CD1c-positive myeloid dendritic cell (primary cell): ENCODE measurements around the gene EPG5.
"Not testable (repeated sequence)": the region's sequence is repeated elsewhere in the genome, so short reads cannot be mapped to it uniquely, and the experiment has no call there.

Experiments used
- DNase-seq: peaks from one replicate; pipeline ENCODE4 v3.0.0-alpha.2; 2016; ENCODE audit errors: extremely low spot score

EPG5 gene

DNA sequence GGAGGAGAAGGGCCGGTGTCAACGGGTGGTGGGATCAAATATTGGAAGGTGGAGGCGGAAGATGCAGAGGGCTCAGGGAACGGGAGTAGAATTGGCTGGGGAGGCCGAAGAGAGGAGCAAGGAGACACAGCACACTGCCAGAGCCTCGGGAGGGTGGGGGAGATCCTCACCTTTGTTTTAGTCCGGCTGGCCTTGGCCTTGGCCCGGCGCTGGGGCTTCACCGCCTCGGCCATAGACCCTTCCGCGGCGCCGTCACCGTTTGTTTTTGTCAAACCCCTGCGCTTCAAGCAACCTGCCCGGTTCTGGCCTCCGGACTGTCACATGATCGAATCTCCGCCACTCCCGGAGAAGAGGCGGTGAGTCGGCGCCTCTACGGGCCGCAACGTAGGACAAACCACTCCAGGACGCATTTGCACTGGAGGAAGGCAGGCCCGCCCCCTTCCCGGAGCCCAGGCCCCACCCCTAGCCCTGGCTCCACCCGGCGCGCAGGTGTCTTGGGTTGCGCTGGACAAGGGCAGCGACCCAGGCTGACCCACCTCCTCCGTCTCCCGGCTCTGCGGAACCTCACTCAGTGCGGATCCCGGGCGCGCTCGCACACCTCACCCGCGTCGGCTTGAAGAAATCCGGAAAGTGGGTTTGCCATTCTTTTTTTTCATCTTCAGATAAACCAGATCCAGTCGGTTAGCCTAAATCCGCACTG, at the start of gene EPG5:
EPG5 (minus strand) TSS at position 323 of the 700 bp plus-strand sequence; CDS start at position 233, 90 bp downstream.
- peak; percentile 94 for DNase-seq

DNA sequence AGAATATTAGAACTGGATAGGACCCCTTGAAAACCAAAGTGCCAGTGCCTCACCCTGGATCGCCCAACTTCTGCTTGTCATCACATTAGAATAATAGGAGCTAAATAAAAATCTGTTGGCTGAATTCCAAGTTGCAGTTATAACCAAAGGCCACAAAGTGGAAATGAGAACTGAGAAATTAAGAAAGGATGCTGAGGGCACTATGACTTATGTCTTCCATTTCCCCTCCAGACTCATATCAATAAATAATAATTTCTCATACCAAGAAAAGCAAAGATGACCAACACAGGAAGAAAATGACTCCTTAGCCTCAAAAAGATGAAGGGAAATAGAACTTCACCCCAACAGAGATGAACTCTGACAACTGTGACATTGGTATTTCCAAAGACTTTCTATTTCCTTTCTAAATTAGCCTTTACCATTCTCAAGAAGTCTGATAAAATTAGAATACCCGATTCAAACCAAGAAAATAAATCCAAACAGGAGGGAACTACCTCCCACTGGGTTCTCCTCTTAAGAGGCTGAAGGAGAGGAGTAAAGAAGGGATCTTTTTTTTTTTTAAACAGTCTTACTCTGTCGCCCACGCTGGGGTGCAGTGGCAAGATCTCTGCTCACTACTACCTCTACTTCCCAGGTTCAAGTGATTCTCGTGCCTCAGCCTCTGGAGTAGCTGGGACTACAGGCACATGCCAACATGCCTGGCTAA, 46.5 kb upstream of the EPG5 start:
- DNase-seq = peak; percentile 93

- DNase-seq = peak; percentile 55
Observed at GRCh38 chr18:46010676-46011075, 43.5 kb upstream of the EPG5 start.

- DNase-seq = no peak
Observed at GRCh38 chr18:46010050-46010449, 42.9 kb upstream of the EPG5 start.

DNA sequence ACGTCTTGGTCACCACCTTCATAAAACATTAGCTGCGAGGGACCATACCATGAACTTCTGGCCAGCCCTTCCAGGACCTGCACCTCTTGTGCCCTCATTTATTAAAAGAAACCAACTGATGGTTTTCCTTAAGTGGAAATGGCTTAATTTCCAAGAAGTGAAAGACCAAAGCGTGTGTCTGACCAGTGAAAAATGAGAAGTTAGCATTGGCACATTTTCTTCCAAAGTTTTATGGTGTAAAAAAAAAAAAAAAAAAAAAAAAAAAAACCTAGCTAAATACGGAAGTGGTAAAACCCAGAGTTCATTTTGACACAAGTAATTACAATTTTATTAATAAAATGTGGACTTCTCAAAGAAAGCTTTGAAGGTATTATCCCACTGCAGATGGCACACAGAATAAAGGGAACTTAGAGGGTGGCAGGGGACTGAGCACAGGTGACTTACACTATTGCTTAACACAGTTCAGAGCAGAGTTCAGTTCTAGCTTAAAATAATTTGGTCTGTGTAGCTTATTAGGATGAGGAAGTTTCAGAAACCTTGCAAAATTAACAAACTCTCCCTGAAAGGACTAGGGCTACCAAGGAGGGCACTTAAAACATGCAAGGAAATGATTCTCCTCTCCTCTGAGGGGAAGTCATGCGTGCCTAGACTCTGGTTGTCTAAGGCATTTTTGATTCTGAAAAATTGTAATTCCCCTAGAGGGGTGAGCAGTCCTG, 42.2 kb upstream of the EPG5 start:
- DNase-seq = peak; percentile 91

GRCh38 chr18:46008531-46008930, 41.4 kb upstream of the EPG5 start:
- peak; percentile 56 for DNase-seq

GRCh38 chr18:46007165-46007564, 40.0 kb upstream of the EPG5 start:
- no peak for DNase-seq

- DNase-seq = no peak
Observed at GRCh38 chr18:46002934-46003333, 35.8 kb upstream of the EPG5 start.

DNA sequence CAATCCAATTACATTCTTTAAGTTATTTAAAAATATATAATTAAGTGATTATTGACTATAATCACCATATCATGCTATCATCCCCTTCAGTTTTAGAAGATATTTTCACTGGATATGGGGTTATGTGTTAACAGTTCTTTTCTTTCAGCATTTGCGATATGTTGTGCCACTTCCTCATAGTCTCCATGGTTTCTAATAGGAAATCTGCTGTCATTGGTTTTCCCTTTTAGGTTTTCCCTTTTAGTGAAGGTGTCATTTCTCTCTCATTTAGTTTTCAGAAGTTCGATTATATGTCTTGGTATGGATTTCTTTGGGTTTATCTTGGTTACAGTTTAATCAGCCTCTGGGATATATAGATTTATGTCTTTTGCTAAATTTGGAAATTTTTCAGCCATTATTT, 34.8 kb upstream of the EPG5 start:
- DNase-seq = no peak

DNA sequence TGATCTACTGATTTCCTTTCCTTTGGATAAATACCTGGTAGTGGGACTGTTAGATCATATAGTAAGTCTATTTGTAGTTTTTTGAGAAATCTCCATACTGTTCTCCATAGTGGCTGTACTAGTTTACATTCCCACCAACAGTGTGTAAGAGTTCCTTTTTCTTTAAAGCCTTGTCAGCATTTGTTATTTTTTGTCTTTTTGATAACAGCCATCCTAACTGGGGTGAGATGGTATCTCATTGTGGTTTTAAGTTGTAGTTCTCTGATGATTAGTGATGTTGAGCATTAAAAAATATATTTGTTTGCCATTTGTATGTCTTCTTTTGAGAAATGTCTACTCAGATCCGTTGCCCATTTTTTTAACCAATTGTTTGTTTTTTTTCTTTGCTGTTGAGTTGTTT, 33.9 kb upstream of the EPG5 start:
- DNase-seq = no peak

- no peak for DNase-seq
Observed at GRCh38 chr18:45999536-45999935, 32.4 kb upstream of the EPG5 start.

DNA sequence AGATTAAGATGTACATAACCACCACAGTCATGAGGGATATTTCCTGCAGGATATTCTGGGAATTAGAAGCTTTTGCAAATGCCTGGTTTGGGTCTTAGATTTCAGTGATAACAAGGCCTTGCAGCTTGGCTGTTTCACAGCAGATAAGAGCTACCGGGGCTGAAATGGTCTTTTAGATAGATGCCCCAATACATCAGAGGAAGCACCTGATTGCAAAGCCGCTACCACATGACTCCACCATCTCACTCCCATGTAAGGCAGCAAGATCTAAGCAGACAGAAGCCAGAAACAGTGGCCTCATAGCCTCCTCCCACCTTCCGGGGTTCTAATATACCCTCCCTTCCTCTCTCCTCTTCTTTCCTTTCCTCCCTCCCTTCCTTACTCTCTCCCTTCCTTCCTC, 31.1 kb upstream of the EPG5 start:
- DNase-seq = no peak

- peak; percentile 29 for DNase-seq
Observed at GRCh38 chr18:45997700-45998151, 30.6 kb upstream of the EPG5 start.

DNA sequence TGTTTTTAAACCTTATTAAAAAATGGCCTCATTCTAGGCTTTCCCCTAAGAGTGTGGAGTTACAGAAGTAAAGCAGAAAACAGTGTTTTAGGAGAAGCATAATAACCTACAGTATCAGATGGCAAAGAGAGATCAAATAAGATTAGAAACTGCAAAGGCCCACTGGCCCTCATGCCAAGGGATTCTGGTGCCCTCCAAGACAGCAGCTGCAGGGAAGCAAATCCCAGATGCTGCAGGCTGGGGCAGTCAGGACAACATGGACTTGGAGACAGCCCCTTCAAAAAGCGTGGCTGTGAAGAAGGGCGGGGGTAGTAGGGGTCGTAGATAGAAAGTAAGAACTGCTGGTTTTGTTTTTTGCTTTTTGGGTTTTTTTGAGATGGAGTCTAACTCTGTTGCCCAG, 28.3 kb upstream of the EPG5 start:
- no peak for DNase-seq

DNA sequence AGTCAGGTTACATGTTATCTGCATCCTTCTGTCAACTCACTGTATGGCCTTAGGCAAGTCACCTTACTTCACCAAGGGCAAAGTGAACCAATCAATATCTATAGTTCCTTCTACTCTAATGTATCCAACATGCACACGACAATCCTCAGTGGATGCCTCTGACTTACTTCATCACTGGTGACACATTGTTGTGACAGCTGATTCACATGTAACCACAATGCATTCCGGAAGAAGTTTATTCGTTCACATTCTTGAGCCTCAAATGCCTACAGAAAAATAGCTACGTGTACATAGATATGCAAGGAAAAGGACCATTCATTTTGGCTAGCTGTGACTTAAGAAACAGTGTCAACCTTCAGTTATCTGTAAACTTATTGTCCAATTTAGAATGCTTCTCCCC, 26.3 kb upstream of the EPG5 start:
- DNase-seq = no peak

DNA sequence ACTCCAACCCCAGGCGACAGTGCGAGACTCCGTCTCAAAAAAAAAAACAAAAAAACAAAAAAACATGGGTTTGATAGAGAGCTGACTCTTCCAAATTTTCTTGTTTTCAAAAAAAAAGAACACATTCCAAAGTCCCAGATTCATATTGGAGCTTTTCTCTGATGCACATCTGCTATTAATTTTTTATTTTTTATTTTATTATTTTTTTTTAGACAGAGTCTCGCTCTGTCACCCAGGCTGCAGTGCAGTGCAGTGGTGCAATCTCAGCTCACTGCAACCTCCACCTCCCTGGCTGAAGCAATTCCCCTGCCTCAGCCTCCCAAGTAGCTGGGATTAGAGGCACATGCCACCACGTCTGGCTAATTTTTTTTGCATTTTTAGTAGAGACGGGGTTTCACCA, 25.4 kb upstream of the EPG5 start:
- DNase-seq = not testable (repeated sequence)

DNA sequence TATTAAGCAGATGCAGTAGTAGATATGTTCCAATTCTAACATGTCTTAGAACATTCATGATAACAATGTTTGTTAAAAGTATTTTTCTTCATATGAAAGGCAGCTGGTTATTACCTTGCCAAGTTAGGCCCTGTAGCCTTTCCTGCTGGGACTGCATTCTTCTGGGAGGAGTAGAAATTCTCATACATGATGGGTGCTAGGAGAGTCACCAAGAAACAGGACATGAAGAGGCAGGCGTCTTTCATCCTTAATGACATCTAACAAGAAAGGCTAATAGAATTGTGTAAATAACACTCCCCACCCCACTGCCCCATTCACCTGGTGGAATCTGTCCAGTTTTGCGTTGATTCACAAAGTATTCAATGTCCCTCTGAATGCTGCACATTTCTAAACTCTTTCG, 24.7 kb upstream of the EPG5 start:
- DNase-seq = no peak

GRCh38 chr18:45984546-45985235, 17.6 kb upstream of the EPG5 start:
- no peak for DNase-seq

- no peak for DNase-seq
Observed at GRCh38 chr18:45981821-45982220, 14.7 kb upstream of the EPG5 start.

DNA sequence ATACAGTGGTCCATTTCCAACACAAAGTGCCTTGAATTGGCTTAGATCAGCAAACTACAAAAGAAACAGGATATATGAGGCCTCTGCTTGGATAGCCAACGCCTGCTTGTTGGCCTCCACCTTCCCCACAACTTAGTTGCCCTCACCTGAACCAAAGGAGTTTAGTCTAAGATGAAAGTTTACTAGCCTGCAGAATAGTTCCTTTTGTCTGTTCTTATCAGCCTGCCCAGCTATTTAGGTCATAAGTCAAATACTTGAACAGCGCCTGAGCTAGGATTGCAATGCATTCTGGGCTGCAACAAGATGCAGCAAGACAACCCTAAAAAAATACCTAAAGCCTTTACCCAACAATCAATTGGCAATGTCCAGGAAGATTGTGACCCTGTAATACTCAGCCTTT, 13.1 kb upstream of the EPG5 start:
- DNase-seq = no peak

DNA sequence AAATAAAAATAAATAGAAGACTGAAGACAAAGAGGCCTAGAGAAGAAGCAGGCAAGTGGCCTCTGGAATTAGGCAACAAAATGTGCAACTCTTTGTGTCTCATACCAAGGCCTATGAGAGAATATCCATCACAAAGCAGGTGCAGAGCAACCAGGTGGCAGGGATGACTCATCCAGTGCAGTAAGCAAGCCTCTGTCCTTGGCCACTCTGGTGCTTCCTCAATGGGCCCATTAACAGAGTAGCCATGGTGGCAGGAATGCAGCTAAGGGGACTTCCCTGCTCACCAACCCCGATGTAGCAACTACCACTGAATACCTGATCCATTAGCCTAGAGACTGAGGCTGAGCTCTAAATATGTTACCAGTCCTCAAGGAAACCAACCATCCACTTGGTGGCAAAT, 11.0 kb upstream of the EPG5 start:
- no peak for DNase-seq

GRCh38 chr18:45976974-45977373, 9.8 kb upstream of the EPG5 start:
- DNase-seq = no peak
